NCI-H2196 treated with DMSO at 0.1 percent for 48 hours (cell line): ENCODE data around the gene PCDHGB2.
"Not testable (repeated sequence)": the region's sequence is repeated elsewhere in the genome, so short reads cannot be mapped to it uniquely, and the experiment has no call there.

ENCODE experiments used
- DNase-seq: peaks from one replicate; lab custom pipeline; 2025; ENCODE audit not compliant: unreplicated experiment; lab: John Stamatoyannopoulos, UW

PCDHGB2 gene

DNA sequence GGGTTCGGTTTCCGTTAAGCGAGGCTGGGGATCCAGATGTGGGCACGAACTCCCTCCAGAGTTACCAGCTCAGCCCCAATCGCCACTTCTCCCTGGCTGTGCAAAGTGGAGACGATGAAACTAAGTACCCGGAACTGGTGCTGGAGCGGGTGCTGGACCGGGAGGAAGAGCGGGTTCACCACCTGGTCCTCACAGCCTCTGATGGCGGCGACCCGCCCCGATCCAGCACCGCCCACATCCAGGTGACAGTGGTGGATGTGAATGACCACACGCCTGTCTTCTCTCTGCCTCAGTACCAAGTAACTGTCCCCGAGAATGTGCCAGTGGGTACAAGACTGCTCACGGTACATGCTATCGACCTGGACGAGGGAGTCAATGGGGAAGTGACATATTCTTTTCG lies 23.6 kb downstream of the PCDHGB2 start:
- no peak for DNase-seq

DNA sequence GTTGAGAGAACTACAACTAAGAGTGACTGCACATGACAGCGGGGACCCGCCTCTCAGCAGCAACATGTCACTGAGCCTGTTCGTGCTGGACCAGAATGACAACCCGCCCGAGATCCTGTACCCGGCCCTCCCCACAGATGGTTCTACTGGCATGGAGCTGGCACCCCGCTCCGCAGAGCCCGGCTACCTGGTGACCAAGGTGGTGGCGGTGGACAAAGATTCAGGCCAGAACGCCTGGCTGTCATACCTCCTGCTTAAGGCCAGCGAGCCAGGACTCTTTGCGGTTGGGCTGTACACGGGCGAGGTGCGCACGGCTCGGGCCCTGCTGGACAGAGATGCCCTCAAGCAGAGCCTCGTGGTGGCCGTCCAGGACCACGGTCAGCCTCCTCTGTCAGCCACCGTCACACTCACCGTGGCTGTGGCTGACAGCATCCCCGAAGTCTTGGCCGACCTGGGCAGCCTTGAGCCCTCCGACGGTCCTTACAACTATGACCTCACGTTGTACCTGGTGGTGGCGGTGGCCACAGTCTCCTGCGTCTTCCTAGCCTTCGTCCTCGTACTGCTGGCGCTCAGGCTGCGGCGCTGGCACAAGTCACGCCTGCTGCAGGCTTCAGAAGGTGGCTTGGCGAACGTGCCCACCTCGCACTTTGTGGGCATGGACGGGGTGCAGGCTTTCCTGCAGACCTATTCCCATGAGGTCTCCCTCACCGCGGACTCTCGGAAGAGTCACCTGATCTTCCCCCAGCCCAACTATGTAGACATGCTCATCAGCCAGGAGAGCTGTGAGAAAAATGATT lies 24.9 kb downstream of the PCDHGB2 start:
- DNase-seq: no peak

DNA sequence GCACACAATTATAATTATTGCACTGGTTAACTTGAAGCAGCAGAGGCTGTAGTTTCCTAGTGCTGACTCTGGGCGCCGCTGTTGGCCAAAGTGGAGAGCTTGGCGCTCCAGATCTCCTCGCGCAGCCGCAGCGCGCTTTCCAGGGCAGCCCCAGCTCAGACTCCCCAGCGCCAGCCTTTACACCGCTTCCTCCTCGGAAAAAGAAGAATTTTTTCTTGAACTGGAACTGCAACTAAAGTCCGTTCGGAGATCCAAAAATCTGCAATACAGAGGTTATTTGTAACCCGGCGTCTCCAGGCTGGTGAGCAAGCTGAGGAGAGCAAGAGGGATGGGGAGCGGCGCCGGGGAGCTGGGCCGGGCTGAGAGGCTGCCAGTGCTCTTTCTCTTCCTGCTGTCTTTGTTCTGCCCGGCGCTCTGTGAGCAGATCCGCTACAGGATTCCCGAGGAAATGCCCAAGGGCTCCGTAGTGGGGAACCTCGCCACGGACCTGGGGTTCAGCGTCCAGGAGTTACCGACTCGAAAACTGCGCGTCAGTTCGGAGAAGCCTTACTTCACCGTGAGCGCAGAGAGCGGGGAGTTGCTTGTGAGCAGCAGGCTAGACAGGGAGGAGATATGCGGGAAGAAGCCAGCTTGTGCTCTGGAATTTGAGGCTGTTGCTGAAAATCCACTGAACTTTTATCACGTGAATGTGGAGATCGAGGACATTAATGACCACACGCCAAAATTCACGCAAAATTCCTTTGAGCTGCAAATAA lies 27.9 kb downstream of the PCDHGB2 start, which contains the start of gene PCDHGB4:
Gene PCDHGB4 (plus strand): TSS at position 142 of the 755 bp plus-strand sequence. CDS start 187 bp downstream, at position 329.
- DNase-seq: not testable (repeated sequence)

DNA sequence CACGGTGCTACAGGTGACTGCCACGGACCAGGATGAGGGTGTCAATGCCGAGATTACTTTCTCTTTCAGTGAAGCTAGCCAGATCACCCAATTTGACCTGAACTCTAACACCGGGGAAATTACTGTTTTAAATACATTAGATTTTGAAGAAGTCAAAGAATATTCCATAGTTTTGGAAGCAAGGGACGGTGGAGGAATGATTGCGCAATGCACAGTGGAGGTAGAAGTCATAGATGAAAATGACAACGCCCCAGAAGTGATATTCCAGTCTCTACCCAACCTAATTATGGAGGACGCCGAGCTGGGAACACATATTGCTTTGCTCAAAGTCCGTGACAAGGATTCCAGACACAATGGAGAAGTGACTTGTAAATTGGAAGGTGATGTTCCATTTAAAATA lies 28.9 kb downstream of the PCDHGB2 start:
- DNase-seq: no peak

DNA sequence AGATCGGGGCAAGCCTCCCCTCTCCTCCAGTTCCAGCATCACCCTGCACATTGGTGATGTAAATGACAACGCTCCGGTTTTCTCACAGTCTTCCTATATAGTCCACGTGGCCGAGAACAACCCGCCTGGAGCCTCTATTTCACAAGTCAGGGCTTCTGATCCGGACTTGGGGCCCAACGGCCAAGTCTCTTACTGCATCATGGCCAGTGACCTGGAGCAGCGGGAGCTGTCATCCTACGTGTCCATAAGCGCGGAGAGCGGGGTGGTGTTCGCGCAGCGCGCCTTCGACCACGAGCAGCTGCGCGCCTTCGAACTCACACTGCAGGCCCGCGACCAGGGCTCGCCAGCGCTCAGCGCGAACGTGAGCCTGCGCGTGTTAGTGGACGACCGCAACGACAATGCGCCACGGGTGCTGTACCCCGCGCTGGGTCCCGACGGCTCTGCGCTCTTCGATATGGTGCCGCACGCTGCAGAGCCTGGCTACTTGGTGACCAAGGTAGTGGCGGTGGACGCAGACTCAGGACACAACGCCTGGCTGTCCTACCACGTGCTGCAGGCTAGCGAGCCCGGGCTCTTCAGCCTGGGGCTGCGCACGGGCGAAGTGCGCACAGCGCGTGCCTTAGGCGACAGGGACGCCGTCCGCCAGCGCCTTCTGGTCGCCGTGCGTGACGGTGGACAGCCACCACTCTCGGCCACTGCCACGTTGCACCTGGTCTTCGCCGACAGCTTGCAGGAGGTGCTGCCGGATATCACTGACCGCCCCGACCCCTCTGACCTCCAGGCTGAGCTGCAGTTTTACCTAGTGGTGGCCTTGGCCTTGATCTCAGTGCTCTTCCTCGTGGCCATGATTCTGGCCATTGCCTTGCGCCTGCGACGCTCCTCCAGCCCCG lies 29.6 kb downstream of the PCDHGB2 start:
- no peak for DNase-seq

DNA sequence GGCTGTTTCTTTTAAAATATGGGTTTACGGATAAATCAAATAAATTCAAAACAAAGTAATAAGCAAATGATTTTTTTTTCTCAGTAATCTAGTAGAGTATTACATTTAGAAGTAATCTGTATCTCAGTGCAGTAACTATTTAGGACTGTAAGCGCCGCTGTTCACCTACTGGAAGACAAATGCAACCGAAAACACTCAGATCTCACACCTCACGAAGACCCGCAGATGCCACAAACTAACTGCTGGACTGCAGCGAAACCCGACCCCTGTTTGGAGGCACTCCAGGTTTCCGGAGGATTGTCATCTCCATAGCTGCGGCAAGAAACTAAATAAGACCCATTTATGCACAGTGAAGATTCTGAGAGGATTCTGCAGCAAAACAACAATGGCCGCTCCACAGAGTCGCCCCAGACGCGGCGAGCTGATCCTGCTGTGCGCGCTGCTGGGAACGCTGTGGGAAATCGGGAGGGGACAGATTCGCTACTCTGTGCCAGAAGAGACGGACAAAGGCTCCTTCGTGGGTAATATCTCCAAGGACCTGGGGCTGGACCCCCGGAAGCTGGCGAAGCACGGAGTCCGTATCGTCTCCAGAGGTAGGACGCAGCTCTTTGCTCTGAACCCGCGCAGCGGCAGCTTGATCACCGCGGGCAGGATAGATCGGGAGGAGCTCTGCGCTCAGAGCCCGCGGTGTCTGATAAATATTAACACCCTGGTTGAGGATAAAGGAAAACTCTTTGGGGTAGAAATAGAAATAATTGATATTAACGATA lies 32.8 kb downstream of the PCDHGB2 start, which contains the start of gene PCDHGA8:
Gene PCDHGA8 (plus strand): TSS at position 205 of the 770 bp plus-strand sequence. CDS start 181 bp downstream, at position 386.
- no peak for DNase-seq

DNA sequence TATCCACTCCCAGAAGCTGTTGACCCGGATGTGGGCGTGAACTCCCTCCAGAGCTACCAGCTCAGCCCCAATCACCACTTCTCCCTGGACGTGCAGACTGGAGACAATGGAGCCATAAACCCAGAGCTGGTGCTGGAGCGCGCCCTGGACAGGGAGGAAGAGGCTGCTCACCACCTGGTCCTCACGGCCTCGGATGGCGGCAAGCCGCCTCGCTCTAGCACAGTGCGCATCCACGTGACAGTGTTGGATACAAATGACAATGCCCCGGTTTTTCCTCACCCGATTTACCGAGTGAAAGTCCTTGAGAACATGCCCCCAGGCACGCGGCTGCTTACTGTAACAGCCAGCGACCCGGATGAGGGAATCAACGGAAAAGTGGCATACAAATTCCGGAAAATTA lies 33.5 kb downstream of the PCDHGB2 start:
- no peak for DNase-seq

DNA sequence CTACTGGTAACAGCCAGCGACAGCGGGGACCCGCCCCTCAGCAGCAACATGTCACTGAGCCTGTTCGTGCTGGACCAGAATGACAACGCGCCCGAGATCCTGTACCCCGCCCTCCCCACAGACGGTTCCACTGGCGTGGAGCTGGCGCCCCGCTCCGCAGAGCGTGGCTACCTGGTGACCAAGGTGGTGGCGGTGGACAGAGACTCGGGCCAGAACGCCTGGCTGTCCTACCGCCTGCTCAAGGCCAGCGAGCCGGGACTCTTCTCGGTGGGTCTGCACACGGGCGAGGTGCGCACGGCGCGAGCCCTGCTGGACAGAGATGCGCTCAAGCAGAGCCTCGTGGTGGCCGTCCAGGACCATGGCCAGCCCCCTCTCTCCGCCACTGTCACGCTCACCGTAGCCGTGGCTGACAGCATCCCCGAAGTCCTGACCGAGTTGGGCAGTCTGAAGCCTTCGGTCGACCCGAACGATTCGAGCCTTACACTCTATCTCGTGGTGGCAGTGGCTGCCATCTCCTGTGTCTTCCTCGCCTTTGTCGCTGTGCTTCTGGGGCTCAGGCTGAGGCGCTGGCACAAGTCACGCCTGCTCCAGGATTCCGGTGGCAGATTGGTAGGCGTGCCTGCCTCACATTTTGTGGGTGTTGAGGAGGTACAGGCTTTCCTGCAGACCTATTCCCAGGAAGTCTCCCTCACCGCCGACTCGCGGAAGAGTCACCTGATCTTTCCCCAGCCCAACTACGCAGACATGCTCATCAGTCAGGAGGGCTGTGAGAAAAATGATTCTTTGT lies 34.8 kb downstream of the PCDHGB2 start:
- DNase-seq: not testable (repeated sequence)

DNA sequence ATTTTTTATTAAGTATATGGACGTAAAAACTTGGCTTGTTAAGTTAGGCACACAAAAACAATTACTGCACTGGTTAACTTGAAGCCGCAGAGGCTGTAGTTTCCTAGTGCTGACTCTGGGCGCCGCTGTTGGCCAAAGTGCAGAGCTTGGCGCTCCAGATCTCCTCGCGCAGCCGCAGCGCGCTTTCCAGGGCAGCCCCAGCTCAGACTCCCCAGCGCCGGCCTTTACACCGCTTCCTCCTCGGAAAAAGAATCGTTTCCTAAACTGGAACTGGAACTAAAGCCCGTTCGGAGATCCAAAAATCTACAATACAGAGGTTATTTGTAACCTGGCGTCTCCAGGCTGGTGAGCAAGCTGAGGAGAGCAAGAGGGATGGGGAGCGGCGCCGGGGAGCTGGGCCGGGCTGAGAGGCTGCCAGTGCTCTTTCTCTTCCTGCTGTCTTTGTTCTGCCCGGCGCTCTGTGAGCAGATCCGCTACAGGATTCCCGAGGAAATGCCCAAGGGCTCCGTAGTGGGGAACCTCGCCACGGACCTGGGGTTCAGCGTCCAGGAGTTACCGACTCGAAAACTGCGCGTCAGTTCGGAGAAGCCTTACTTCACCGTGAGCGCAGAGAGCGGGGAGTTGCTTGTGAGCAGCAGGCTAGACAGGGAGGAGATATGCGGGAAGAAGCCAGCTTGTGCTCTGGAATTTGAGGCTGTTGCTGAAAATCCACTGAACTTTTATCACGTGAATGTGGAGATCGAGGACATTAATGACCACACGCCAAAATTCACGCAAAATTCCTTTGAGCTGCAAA lies 38.2 kb downstream of the PCDHGB2 start, which contains the start of gene PCDHGB5:
Gene PCDHGB5 (plus strand): TSS at position 192 of the 796 bp plus-strand sequence. CDS start 181 bp downstream, at position 373.
- DNase-seq: not testable (repeated sequence)

DNA sequence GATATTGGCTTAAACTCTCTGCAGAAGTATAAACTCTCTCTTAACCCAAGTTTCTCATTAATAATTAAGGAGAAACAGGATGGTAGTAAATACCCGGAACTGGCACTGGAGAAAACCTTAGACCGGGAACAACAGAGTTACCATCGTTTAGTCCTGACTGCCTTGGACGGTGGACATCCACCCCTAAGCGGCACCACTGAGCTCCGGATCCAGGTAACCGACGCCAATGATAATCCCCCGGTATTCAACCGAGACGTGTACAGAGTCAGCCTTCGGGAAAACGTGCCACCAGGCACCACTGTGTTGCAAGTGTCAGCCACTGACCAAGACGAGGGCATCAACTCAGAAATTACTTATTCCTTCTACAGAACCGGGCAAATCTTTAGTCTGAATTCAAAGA lies 38.8 kb downstream of the PCDHGB2 start:
- no peak for DNase-seq

DNA sequence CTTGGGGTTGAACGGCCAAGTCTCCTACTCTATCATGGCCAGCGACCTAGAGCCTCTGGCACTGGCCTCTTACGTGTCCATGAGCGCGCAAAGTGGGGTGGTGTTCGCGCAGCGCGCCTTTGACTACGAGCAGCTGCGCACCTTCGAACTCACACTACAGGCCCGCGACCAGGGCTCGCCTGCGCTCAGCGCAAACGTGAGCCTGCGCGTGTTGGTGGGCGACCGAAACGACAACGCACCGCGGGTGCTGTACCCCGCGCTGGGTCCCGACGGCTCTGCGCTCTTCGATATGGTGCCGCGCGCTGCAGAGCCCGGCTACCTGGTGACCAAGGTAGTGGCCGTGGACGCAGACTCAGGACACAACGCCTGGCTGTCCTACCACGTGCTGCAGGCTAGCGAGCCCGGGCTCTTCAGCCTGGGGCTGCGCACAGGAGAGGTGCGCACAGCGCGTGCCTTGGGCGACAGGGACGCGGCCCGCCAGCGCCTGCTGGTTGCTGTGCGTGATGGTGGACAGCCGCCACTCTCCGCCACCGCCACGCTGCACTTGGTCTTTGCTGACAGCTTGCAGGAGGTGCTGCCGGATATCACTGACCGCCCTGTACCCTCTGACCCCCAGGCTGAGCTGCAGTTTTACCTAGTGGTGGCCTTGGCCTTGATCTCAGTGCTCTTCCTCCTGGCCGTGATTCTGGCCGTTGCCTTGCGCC lies 39.9 kb downstream of the PCDHGB2 start:
- DNase-seq: no peak

DNA sequence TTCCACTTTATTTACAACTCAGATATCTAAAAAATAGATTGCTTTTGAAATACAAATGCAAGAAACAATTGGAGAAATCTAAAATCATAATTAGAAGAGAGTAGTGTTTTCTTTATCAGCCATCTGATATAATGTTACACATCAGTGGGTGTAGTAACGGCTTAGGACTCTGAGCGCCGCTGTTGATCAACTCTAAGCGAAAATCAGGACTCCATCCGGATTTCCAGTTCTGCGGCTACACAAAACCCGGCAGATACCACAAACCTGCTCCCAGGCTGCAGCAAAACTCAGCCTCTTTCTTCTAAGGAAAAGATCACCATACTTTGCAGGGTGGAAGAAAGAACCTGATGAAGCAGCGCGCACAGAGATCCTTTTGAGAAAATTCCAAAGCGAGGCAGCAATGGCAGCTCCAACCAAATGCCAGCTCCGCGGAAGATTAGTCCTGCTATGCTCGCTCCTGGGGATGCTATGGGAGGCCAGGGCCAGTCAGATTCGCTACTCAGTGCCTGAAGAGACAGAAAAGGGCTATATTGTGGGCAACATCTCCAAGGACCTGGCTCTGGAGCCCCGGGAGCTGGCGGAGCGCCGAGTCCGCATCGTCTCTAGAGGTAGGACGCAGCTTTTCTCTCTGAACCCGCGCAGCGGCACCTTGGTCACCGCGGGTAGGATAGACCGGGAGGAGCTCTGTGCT lies 42.9 kb downstream of the PCDHGB2 start, which contains the start of gene PCDHGA9:
Gene PCDHGA9 (plus strand): TSS at position 226 of the 691 bp plus-strand sequence. CDS start 175 bp downstream, at position 401.
- DNase-seq: no peak

DNA sequence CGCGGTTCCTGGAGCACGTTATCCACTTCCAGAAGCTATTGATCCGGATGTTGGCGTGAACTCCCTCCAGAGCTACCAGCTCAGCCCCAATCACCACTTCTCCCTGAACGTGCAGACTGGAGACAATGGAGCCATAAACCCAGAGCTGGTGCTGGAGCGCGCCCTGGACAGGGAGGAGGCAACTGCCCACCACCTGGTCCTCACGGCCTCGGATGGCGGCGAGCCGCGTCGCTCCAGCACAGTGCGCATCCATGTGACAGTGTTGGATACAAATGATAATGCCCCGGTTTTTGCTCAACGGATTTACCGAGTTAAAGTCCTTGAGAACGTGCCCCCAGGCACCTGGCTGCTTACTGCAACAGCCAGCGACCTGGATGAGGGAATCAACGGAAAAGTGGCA lies 43.6 kb downstream of the PCDHGB2 start:
- DNase-seq: no peak

DNA sequence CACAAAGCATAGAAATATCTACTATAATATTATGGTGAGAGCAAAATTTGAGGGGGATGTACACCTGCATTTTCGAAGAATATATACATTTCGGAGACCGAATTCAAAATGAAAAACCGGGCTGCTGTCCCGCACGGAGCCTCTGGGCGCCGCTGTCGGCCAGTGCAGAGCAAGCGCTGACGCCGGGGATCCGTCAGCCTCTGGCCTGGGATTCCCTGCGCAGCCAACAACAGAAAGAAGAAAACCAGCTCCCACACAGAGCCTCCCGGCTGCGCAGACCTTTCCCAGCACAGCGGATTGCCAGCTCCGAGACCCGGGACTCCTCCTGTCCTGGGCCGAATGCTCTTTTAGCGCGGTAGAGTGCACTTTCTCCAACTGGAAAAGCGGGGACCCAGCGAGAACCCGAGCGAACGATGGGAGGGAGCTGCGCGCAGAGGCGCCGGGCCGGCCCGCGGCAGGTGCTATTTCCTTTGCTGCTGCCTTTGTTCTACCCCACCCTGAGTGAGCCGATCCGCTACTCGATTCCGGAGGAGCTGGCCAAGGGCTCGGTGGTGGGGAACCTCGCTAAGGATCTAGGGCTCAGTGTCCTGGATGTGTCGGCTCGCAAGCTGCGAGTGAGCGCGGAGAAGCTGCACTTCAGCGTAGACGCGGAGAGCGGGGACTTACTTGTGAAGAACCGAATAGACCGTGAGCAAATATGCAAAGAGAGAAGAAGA lies 48.2 kb downstream of the PCDHGB2 start, which contains the start of gene PCDHGB6:
Gene PCDHGB6 (plus strand): TSS at position 232 of the 716 bp plus-strand sequence. CDS start 182 bp downstream, at position 414.
- peak; percentile 70 for DNase-seq

DNA sequence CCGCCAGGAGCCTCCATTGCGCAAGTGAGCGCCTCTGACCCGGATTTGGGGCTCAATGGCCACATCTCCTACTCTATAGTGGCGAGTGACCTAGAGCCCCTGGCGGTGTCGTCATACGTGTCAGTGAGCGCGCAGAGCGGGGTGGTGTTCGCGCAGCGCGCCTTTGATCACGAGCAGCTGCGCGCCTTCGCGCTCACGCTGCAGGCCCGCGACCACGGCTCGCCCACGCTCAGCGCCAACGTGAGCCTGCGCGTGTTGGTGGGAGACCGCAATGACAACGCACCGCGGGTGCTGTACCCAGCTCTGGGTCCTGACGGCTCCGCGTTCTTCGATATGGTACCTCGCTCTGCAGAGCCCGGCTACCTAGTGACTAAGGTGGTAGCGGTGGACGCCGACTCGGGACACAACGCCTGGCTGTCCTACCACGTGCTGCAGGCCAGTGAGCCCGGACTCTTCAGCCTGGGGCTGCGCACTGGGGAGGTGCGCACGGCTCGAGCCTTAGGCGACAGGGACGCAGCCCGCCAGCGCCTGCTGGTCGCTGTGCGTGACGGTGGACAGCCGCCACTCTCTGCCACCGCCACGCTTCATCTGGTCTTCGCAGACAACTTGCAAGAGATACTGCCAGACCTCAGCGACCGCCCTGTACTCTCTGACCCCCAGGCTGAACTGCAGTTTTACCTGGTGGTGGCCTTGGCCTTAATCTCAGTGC lies 50.0 kb downstream of the PCDHGB2 start:
- DNase-seq: no peak

DNA sequence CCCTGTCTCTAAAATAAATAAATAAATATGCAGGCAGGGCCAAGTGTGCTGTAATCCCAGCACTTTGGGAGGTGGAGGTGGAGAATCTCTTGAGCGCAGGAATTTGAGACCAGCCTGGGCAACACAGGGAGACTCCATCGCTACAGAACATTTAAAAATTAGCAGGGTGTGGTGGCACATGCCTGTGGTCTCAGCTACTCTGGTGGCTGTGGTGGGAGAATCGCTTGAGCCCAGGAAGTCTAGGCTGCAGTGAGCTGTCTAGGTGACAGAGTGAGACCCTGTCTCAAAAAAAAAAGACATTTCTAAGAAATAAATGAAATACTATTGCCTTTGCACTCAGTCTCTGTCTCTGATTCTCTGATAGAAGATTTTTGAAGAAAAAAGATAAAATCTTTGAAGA lies 51.8 kb downstream of the PCDHGB2 start:
- DNase-seq: no peak
